ENCODE data around the gene OPN5. TPM values are rescaled to one million over a fixed set of nuclear protein-coding genes. Genes with fewer than 3 reads are reported as not detected.

OPN5 gene
- total RNA-seq, 1 donor from 2014 or later: not detected

GRCh38 chr6:47810885-47811284, 29.1 kb downstream of the OPN5 start:
- TF ChIP-seq CTCF (IDR thresholded peaks at IDR 0.05; ENCODE audit: insufficient read depth, low read length, severe bottlenecking): peak; percentile 36
- peak; percentile 34 for DNase-seq (ENCODE audit: low read depth)
- no peaks in the 10 kb centered on the region for H3K27me3 ChIP-seq (ENCODE audit: control insufficient read depth, insufficient read depth, low read length)
- H3K36me3 ChIP-seq (ENCODE audit: control insufficient read depth, insufficient read depth, low read length): no peaks in the 10 kb centered on the region
- no peak overlapping the region for H3K4me3 ChIP-seq (ENCODE audit: low read depth, low read length)
- no peak for FAIRE-seq

- no peak for FAIRE-seq
- H3K4me3 ChIP-seq (ENCODE audit: low read depth, low read length): no peak overlapping the region
- no peak for DNase-seq (ENCODE audit: low read depth)
These were observed 29.6 kb downstream of the OPN5 start for GRCh38 chr6:47811443-47811842.

GRCh38 chr6:47817749-47818148, 35.9 kb downstream of the OPN5 start:
- H3K27me3 ChIP-seq (ENCODE audit: control insufficient read depth, insufficient read depth, low read length): no peaks in the 10 kb centered on the region
- no peak for DNase-seq (ENCODE audit: low read depth)
- no peak for FAIRE-seq
- H3K4me3 ChIP-seq (ENCODE audit: low read depth, low read length): no peak overlapping the region
- TF ChIP-seq CTCF (IDR thresholded peaks at IDR 0.05; ENCODE audit: insufficient read depth, low read length, severe bottlenecking): no peak
- no peaks in the 10 kb centered on the region for H3K36me3 ChIP-seq (ENCODE audit: control insufficient read depth, insufficient read depth, low read length)

More at GRCh38 chr6:47811443-47811842, 29.6 kb downstream of the OPN5 start:
- Histone ChIP-seq H3K27me3 (ENCODE audit: control insufficient read depth, insufficient read depth, low read length) (no peaks in the 10 kb centered on the region), H3K36me3 (ENCODE audit: control insufficient read depth, insufficient read depth, low read length) (no peaks in the 10 kb centered on the region)
- no peak for TF ChIP-seq CTCF (IDR thresholded peaks at IDR 0.05; ENCODE audit: insufficient read depth, low read length, severe bottlenecking)

- no peak for DNase-seq (ENCODE audit: low read depth)
- FAIRE-seq: no peak
- Histone ChIP-seq H3K36me3 (ENCODE audit: control insufficient read depth, insufficient read depth, low read length) (no peaks in the 10 kb centered on the region), H3K4me3 (ENCODE audit: low read depth, low read length) (no peak overlapping the region), H3K27me3 (ENCODE audit: control insufficient read depth, insufficient read depth, low read length) (no peaks in the 10 kb centered on the region)
- no peak for TF ChIP-seq CTCF (IDR thresholded peaks at IDR 0.05; ENCODE audit: insufficient read depth, low read length, severe bottlenecking)
These were observed 37.6 kb downstream of the OPN5 start for GRCh38 chr6:47819461-47819860.

GRCh38 chr6:47822856-47823554, 41.2 kb downstream of the OPN5 start:
- H3K36me3 ChIP-seq (ENCODE audit: control insufficient read depth, insufficient read depth, low read length): no peaks in the 10 kb centered on the region
- H3K27me3 ChIP-seq (ENCODE audit: control insufficient read depth, insufficient read depth, low read length): no peaks in the 10 kb centered on the region
- H3K4me3 ChIP-seq (ENCODE audit: low read depth, low read length): no peak overlapping the region
- FAIRE-seq: no peak
- peak; percentile 10 for DNase-seq (ENCODE audit: low read depth)
- TF ChIP-seq CTCF (IDR thresholded peaks at IDR 0.05; ENCODE audit: insufficient read depth, low read length, severe bottlenecking): no peak
